GM19193 (cell line): Measurements from ENCODE around the gene KHK.

ENCODE experiments used
- POLR2A ChIP-seq: IDR thresholded peaks from 4 replicates; pipeline ENCODE4 v1.6.1; 2011; ENCODE audit not compliant: insufficient read depth, insufficient read length; ENCODE audit errors: extremely low read depth

The KHK gene

DNA sequence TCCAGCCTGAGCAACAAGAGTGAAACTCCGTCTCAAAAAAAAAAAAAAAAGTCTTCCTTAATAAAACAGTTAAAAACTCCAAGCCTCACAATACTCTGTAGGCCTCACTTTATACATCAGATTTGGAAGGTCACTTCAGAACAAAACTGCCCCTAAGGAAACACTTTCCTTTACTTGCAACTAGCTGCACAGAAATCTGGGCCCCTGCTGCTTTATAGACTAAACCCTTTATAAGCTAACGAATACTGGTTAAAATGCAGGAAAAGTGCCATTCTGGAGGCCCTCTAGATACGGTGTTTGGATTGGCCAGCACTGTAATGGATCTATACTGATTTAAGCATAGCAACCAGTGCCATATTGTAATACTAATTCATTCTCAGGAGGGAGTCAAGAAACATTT, 38.5 kb downstream of the KHK start:
- no peak for TF ChIP-seq POLR2A

- TF ChIP-seq POLR2A, result no peak
Observed at GRCh38 chr2:27126252-27126710, 39.7 kb downstream of the KHK start.

DNA sequence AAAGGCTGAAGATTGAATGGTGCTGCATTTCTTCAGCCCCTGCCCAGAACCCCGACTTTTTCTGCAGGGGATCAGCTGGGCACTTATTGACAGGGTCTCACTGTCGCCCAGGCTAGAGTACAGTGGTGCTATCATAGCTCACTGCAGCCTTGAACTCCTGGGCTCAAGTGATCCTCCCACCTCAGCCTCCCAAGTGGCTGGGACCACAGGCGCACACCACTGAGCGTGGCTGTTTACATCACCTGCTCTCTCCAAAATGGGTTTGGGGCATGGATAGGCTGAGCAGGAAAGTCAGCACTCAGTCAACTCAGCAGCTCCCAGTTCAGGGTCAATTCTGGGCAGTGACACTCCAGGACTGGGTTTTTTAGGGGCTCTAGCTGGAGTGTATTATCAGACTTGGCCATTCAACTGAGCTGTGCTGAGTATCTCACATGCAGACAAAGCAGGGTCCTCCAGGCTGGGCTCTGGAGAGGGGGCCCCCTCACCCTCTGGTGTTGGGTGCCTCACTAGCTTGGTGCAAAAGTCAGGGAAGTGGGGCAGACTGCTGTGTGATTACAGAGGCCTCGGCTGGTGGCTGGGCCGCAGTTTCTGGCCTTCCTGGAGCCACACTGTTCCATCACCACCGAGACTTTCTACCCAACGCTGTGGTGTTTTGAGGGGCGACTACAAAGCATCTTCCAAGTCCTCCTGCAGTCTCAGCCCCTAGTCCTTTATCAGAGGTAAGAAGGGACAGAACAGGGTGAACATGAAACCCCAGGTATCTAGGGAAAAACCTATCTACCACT, 41.5 kb downstream of the KHK start:
- no peak for TF ChIP-seq POLR2A

- TF ChIP-seq POLR2A, result no peak
Observed at GRCh38 chr2:27128668-27129571, 42.3 kb downstream of the KHK start.

DNA sequence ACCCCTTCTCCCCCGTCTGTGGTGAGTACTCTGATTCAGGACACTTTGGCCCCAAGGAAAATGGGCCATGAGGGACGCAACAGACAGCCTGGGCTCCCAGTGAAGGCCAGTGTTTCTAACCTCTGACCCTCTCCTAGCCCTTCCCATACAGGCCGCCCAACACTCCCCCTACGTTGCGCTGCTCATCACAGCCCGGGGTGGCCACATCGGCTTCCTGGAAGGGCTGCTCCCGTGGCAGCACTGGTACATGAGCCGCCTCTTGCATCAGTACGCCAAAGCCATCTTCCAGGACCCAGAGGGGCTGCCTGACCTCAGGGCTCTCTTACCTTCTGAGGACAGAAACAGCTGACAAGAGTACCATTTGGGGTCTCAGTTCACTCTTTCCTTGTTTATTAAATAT, 43.8 kb downstream of the KHK start:
- TF ChIP-seq POLR2A, result no peak

- TF ChIP-seq POLR2A, result no peak
Observed at GRCh38 chr2:27131429-27131828, 44.9 kb downstream of the KHK start.

DNA sequence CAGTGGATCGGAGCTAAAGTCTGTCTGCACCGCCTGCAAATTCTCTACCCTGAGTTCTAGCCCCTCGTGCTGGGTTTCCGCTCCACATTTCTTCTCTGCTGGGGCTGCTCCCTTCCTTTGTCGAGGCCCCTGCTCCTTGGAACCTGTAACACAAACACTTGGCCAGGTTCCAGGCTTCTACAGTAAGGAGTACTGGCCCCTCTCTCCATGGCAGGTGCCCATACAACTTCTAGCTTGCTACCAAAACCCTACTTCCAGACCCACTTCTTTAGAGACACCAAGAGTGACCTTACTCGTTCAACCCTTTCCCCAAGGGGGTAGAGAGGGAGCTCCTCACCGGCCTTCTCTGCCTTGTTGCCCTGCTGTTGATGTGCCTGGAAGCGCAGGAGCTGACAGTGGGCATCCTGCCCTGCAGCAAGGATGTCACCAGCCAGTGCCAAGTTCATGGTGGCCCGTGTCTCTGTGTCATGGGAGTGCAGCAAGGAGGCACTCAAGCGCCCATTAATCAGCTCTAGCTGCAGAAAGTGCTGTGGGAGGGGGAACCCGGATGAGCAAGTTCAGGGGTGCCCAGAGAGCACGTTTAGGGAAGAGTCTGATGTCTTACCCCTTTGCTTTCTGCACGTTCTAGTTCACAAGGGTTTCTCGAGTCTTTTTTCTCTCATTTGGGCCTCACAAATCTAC, 46.8 kb downstream of the KHK start:
- no peak for TF ChIP-seq POLR2A

- TF ChIP-seq POLR2A, result peak; percentile 89
Observed at GRCh38 chr2:27133905-27134780, 47.6 kb downstream of the KHK start, which contains the start of gene PREB. TSS of gene PREB (minus strand) at chr2:27134636. CDS start at chr2:27134421, 215 bp downstream.

DNA sequence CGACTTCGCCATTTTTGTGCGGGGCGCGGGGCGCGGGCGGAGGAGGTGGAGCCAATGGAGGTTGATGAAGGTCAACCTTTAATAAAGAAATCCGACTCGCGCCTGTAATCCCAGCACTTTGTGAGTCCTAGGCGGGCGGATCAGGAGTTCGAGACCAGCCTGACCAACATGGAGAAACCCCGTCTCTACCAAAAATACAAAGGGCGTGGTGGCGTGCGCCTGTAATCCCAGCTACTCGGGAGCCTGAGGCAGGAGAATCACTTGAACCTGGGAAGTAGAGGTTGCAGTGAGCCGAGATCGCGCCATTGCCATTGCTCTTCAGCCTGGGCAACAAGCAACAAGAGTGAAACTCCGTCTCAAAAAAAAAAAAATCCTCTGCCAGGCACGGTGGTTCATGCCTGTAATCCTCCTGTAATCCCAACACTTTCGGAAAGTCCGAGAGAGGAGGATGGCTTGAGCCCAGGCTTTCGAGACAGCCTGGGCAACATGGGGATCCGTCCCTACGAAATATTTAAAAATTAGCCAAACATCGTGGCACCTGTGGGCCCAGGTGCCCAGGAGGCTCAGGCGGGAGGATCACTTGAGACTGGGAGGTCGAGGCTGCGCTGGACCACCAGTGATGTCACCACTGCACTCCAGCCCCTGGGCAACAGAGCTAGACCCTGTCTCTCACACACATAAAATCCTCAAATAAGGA, 48.4 kb downstream of the KHK start:
- no peak for TF ChIP-seq POLR2A

- no peak for TF ChIP-seq POLR2A
Observed at GRCh38 chr2:27135478-27135955, 48.9 kb downstream of the KHK start.

DNA sequence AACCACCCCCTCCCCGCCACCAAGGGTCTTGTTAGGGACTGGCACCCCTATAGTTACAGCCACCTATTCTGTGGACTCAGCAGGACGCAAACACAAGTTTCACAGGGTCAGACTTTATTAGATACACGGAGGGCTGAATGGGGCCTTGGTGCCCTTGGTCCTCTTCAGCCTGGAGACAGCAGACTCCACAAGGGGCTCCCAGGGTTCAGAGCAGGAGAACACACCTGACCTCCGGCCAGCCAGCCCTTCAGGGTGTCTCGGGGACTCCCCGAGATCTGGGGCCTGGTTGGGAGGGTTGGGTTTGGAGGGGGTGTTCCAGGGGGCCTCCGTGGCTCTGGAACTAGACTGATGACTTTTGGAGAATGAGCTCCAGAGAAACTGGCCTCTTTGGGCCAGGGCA, 50.2 kb downstream of the KHK start:
- no peak for TF ChIP-seq POLR2A

- no peak for TF ChIP-seq POLR2A
Observed at GRCh38 chr2:27137322-27137935, 50.9 kb downstream of the KHK start.

GRCh38 chr2:27138111-27138510, 51.5 kb downstream of the KHK start:
- TF ChIP-seq POLR2A, result no peak

DNA sequence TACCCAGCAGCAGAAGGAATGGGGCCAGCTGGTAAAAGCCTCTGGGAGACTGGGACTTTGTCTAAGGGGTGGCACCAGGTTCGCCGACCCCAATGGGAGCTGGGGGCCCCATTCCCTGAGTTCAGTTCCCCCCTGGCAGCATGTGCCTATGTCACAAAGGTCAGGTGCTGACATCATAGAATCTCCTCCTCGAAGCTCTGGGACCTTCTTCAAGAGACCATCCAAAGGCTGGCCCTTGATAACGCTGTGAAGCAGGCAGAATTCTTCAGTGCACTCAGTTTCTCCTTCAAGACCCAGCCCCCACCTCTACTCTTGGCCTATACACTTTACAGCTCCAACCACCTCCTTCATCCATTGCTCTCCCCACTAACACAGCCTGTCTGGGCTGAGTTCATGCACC, 52.7 kb downstream of the KHK start, which contains the start of gene PRR30:
TSS of gene PRR30 (minus strand) at position 101 of the 400 bp plus-strand sequence. CDS start 1,081 bp downstream, outside the sequence.
- no peak for TF ChIP-seq POLR2A

DNA sequence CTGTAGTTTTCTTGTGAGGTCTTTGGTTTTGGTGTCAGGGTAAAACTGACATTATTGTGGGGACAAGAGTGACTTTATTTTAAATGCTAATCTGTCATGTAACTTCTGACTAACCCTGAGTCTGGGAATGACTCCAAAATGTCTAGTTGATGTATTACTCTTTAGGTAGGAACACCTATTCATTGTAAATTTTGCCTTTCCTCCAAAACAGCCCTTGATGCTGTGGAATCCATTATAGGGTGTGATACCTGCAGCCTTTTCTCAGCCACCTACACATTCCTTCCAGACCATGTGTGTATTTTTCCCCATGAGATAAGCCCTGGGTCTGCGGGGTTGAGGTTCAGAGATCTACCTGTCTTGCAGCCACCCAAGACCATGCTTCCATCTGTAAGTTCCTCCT, 56.7 kb downstream of the KHK start:
- TF ChIP-seq POLR2A, result no peak
